H9 (cell line): ENCODE measurements around the gene ANXA2. TPM values are rescaled to one million over a fixed set of nuclear protein-coding genes. Genes with fewer than 3 reads are reported as not detected.
A peak's percentile ranks its signal among the peaks of the same experiment; 100 is the strongest.
"Not testable (repeated sequence)": the region's sequence is repeated elsewhere in the genome, so short reads cannot be mapped to it uniquely, and the experiment has no call there.

ENCODE experiments used
- DNase-seq: peaks from one replicate; pipeline ENCODE4 v3.0.0-alpha.2; 2017
- H2AFZ ChIP-seq: one replicate; pipeline ENCODE4 v1.6.1; 2013; ENCODE audit warnings: mild to moderate bottlenecking, low read length, control low read depth, moderate library complexity
- H2AK5ac ChIP-seq: 2 replicates; pipeline ENCODE4 v1.6.1; 2013; ENCODE audit warnings: low read length, control low read depth, mixed read lengths; ENCODE audit not compliant: insufficient read length
- H2BK120ac ChIP-seq: one replicate; pipeline ENCODE4 v1.6.1; 2013; ENCODE audit warnings: low read depth, mild to moderate bottlenecking, low read length, control low read depth, inconsistent platforms; ENCODE audit not compliant: poor library complexity, severe bottlenecking
- H2BK12ac ChIP-seq: 2 replicates; pipeline ENCODE4 v1.6.1; 2013; ENCODE audit warnings: low read length, control low read depth, mixed read lengths, low read depth; ENCODE audit not compliant: insufficient read length
- H2BK15ac ChIP-seq: 2 replicates; pipeline ENCODE4 v1.6.1; 2013; ENCODE audit warnings: low read depth, low read length, control low read depth
- H2BK20ac ChIP-seq: one replicate; pipeline ENCODE4 v1.6.1; 2013; ENCODE audit warnings: low read depth, mild to moderate bottlenecking, low read length, control low read depth, inconsistent platforms; ENCODE audit not compliant: poor library complexity, severe bottlenecking
- H2BK5ac ChIP-seq: 2 replicates; pipeline ENCODE4 v1.6.1; 2013; ENCODE audit warnings: low read length, control low read depth, mixed read lengths; ENCODE audit not compliant: insufficient read length
- H3K14ac ChIP-seq: 2 replicates; pipeline ENCODE4 v1.6.1; 2013; ENCODE audit warnings: low read length, control low read depth; ENCODE audit not compliant: insufficient read depth
- H3K18ac ChIP-seq: 2 replicates; pipeline ENCODE4 v1.6.1; 2013; ENCODE audit warnings: low read depth, mild to moderate bottlenecking, mixed read lengths, low read length, control low read depth; ENCODE audit not compliant: insufficient read length
- H3K23ac ChIP-seq: 2 replicates; pipeline ENCODE4 v1.6.1; 2013; ENCODE audit warnings: low read length, control low read depth, mixed read lengths, low read depth; ENCODE audit not compliant: insufficient read length
- H3K23me2 ChIP-seq: 2 replicates; pipeline ENCODE4 v1.6.1; 2013; ENCODE audit warnings: low read depth, mild to moderate bottlenecking, mixed read lengths, low read length, control low read depth; ENCODE audit not compliant: insufficient read length, poor library complexity, severe bottlenecking
- H3K27ac ChIP-seq: 2 replicates; pipeline ENCODE4 v1.5.1; 2013; ENCODE audit warnings: low read length, control low read depth, mixed read lengths, low read depth; ENCODE audit not compliant: insufficient read length
- H3K27me3 ChIP-seq: 2 replicates; pipeline ENCODE4 v1.6.1; 2013; ENCODE audit warnings: low read length, control low read depth, inconsistent platforms; ENCODE audit not compliant: insufficient read depth
- H3K4ac ChIP-seq: 2 replicates; pipeline ENCODE4 v1.6.1; 2013; ENCODE audit warnings: low read depth, mild to moderate bottlenecking, control low read depth, inconsistent platforms, low read length, moderate library complexity
- H3K4me1 ChIP-seq: 2 replicates; pipeline ENCODE4 v1.6.1; 2013; ENCODE audit warnings: low read length, control low read depth, inconsistent platforms; ENCODE audit not compliant: insufficient read depth
- H3K4me2 ChIP-seq: 2 replicates; pipeline ENCODE4 v1.6.1; 2013; ENCODE audit warnings: low read length, control low read depth, mixed read lengths; ENCODE audit not compliant: insufficient read length, insufficient read depth
- H3K56ac ChIP-seq: 2 replicates; pipeline ENCODE4 v1.6.1; 2013; ENCODE audit warnings: low read depth, mild to moderate bottlenecking, mixed read lengths, low read length, control low read depth; ENCODE audit not compliant: insufficient read length
- H3K79me1 ChIP-seq: 2 replicates; pipeline ENCODE4 v1.6.1; 2013; ENCODE audit warnings: low read depth, mild to moderate bottlenecking, moderate library complexity, low read length, control low read depth, inconsistent platforms; ENCODE audit not compliant: insufficient read depth, poor library complexity, severe bottlenecking
- H3K79me2 ChIP-seq: 2 replicates; pipeline ENCODE4 v1.6.1; 2013; ENCODE audit warnings: low read length, control low read depth, inconsistent platforms; ENCODE audit not compliant: insufficient read depth
- H3K9ac ChIP-seq: 2 replicates; pipeline ENCODE4 v1.6.1; 2013; ENCODE audit warnings: low read length, control low read depth, mixed read lengths; ENCODE audit not compliant: insufficient read length; ENCODE audit errors: extremely low read depth
- H3K9me3 ChIP-seq: one replicate; pipeline ENCODE4 v1.6.1; 2013; ENCODE audit warnings: low read depth, low read length, inconsistent platforms; ENCODE audit not compliant: control insufficient read depth
- H3T11ph ChIP-seq: one replicate; pipeline ENCODE4 v1.6.1; 2013; ENCODE audit warnings: mild to moderate bottlenecking, low read length, control low read depth, inconsistent platforms
- H4K20me1 ChIP-seq: one replicate; pipeline ENCODE4 v1.6.1; 2013; ENCODE audit not compliant: control insufficient read depth, insufficient read length, insufficient read depth
- H4K5ac ChIP-seq: 2 replicates; pipeline ENCODE4 v1.6.1; 2013; ENCODE audit warnings: low read depth, mild to moderate bottlenecking, mixed read lengths, low read length, control low read depth; ENCODE audit not compliant: insufficient read length
- H4K8ac ChIP-seq: replicated peaks from 2 replicates; pipeline ENCODE4 v1.6.1; 2013; ENCODE audit warnings: low read length, control low read depth, mixed read lengths, low read depth; ENCODE audit not compliant: insufficient read length
- H4K91ac ChIP-seq: 2 replicates; pipeline ENCODE4 v1.6.1; 2013; ENCODE audit warnings: low read depth, mild to moderate bottlenecking, moderate library complexity, mixed read lengths, low read length, control low read depth; ENCODE audit not compliant: insufficient read length
- H3K27ac Mint-ChIP-seq, 3 experiments: 2 replicates in 2 of 3; 3 replicates in 1 of 3; pipeline ENCODE4 v1.8.0; 2020 to 2021; ENCODE audit warnings: mixed read lengths in 3 of 3, mild to moderate bottlenecking in 1 of 3, moderate library complexity in 1 of 3
- H3K27me3 Mint-ChIP-seq: 2 replicates; pipeline ENCODE4 v1.8.0; 2021; ENCODE audit warnings: low read depth, mild to moderate bottlenecking, moderate library complexity, mixed read lengths
- H3K36me3 Mint-ChIP-seq, 3 experiments: 2 replicates in 2 of 3; 3 replicates in 1 of 3; pipeline ENCODE4 v1.8.0; 2020 to 2021; ENCODE audit warnings: low read depth in 3 of 3, mixed read lengths in 3 of 3; ENCODE audit not compliant: insufficient read depth in 1 of 3
- H3K4me1 Mint-ChIP-seq, 2 experiments: 2 replicates each; pipeline ENCODE4 v1.8.0; 2020; ENCODE audit warnings: mixed read lengths in 2 of 2
- H3K4me3 Mint-ChIP-seq, 2 experiments: 2 replicates in 1 of 2; 3 replicates in 1 of 2; pipeline ENCODE4 v1.8.0; 2020 to 2021; ENCODE audit warnings: mild to moderate bottlenecking in 2 of 2, mixed read lengths in 2 of 2, moderate library complexity in 1 of 2
- H3K9me3 Mint-ChIP-seq, 2 experiments: 2 replicates in 1 of 2; 3 replicates in 1 of 2; pipeline ENCODE4 v1.8.0; 2020; ENCODE audit warnings: mild to moderate bottlenecking in 2 of 2, mixed read lengths in 2 of 2, moderate library complexity in 1 of 2
- CTCF ChIP-seq: fragments of 200-600 bp; sonication (generic); conservative IDR thresholded peaks from 3 replicates; pipeline ENCODE4 v1.8.0; 2021; ENCODE audit warnings: antibody characterized with exemption, mild to moderate bottlenecking
- WGBS: extraction: QIAGEN DNeasy Blood & Tissue Kit; methylation state at CpG from one replicate; pipeline ENCODE4 v1.1.7; 2013; ENCODE audit warnings: missing lambda C conversion rate, low lambda C conversion rate, mixed read lengths; ENCODE audit not compliant: insufficient read length; ENCODE audit errors: extremely low coverage; 5-methylcytosine and 5-hydroxymethylcytosine counted together
- total RNA-seq: library from RNA; stranded (reverse); gene quantifications from 2 replicates; pipeline ENCODE4 v1.2.1, GENCODE V29; 2021

Gene ANXA2
- total RNA-seq, 1 experiment from 2014 or later: 126 TPM

GRCh38 chr15:60359738-60360137, 38.0 kb downstream of the ANXA2 start:
- not testable (repeated sequence) for H2BK20ac ChIP-seq, H3K27ac ChIP-seq, H3K4ac ChIP-seq

More at GRCh38 chr15:60359738-60360137, 38.0 kb downstream of the ANXA2 start:
- not testable (repeated sequence) for H3K4me1 ChIP-seq, H4K5ac ChIP-seq, H2BK15ac ChIP-seq, H3K23me2 ChIP-seq, H3K4me1 Mint-ChIP-seq, H2BK12ac ChIP-seq, H3K4me2 ChIP-seq, H3K79me2 ChIP-seq, H4K91ac ChIP-seq, H2BK120ac ChIP-seq, H2AK5ac ChIP-seq, H2AFZ ChIP-seq, H4K8ac ChIP-seq, H3K79me1 ChIP-seq, H3K27me3 ChIP-seq, H3T11ph ChIP-seq, H3K27ac Mint-ChIP-seq, H3K27me3 Mint-ChIP-seq, H4K20me1 ChIP-seq, H3K4me3 Mint-ChIP-seq, H3K18ac ChIP-seq, H3K9ac ChIP-seq, H3K14ac ChIP-seq, H3K9me3 Mint-ChIP-seq, H3K9me3 ChIP-seq, H2BK5ac ChIP-seq, H3K56ac ChIP-seq, H3K23ac ChIP-seq
- H3K36me3 Mint-ChIP-seq: peaks cover 0 to 41% (median 0%) of the 10 kb centered on the region in 3 experiments; a peak in 3 of 7 replicates
- WGBS: no CpG with 5 or more reads among the region's 10 CpGs
- peak; percentile 43 for DNase-seq
- peak; percentile 84 for TF ChIP-seq CTCF
